Amniotic epithelial cell (primary cell): Measurements from ENCODE around the gene EIF1AX.
"Not testable (repeated sequence)": the region's sequence is repeated elsewhere in the genome, so short reads cannot be mapped to it uniquely, and the experiment has no call there.

Experiments
- DNase-seq: peaks from one replicate; pipeline ENCODE4 v3.0.0-alpha.2; 2010; ENCODE audit warnings: low read depth

EIF1AX gene

GRCh38 chrX:20126833-20127232 is 14.8 kb downstream of the EIF1AX start:
- DNase-seq, result not testable (repeated sequence)

- no peak for DNase-seq
These were observed 16.7 kb downstream of the EIF1AX start for GRCh38 chrX:20124964-20125363.

GRCh38 chrX:20118065-20118824 is 23.4 kb downstream of the EIF1AX start:
- no peak for DNase-seq

- no peak for DNase-seq
These were observed 24.9 kb downstream of the EIF1AX start, which contains the start of gene MAP7D2 for GRCh38 chrX:20116577-20117240. Gene MAP7D2 (minus strand): TSS chrX:20116907. CDS start chrX:20116879, 28 bp downstream.

GRCh38 chrX:20116087-20116576 is 25.5 kb downstream of the EIF1AX start:
- DNase-seq, result no peak

- DNase-seq, result no peak
These were observed 29.4 kb downstream of the EIF1AX start for GRCh38 chrX:20112022-20112774.

GRCh38 chrX:20111271-20111670 is 30.4 kb downstream of the EIF1AX start:
- no peak for DNase-seq

- DNase-seq, result no peak
These were observed 39.6 kb downstream of the EIF1AX start for GRCh38 chrX:20101934-20102581.

GRCh38 chrX:20091499-20091898 is 50.1 kb downstream of the EIF1AX start:
- no peak for DNase-seq

GRCh38 chrX:20089845-20090244 is 51.8 kb downstream of the EIF1AX start:
- no peak for DNase-seq

- DNase-seq, result no peak
These were observed 61.4 kb downstream of the EIF1AX start for GRCh38 chrX:20080277-20080676.
